Heart right ventricle (tissue), 16 donors: Measurements from ENCODE around the gene NHLH1. TPM values are rescaled to one million over a fixed set of nuclear protein-coding genes. Genes with fewer than 3 reads are reported as not detected.

Experiments
- ATAC-seq, 8 donors: fragments of 200-7000 bp; cut with Tn5 transposase; one replicate each; pipeline ENCODE4 v1.9.1; 2020; ENCODE audit warnings: mild to moderate bottlenecking in 8 of 8, moderate library complexity in 8 of 8, moderate number of reproducible peaks in 1 of 8
- DNase-seq, 2 donors: peaks; one replicate each; pipeline ENCODE4 v3.0.0-alpha.2; 2020
- H3K27ac ChIP-seq, 10 donors: fragments of 200-600 bp; sonication (generic) in 2 of 10; one replicate each; pipeline versions ENCODE4 v1.5.0 to v1.8.0; 2020 to 2022; ENCODE audit warnings: mild to moderate bottlenecking in 3 of 10
- H3K27me3 ChIP-seq, 7 donors: fragments of 200-600 bp; one replicate each; pipeline ENCODE4 v1.8.0; 2021 to 2022; ENCODE audit warnings: mild to moderate bottlenecking in 2 of 7
- H3K36me3 ChIP-seq, 9 donors: fragments of 200-600 bp; sonication (generic) in 1 of 9; one replicate each; pipeline versions ENCODE4 v1.5.0 to v1.8.0; 2020 to 2022; ENCODE audit warnings: mild to moderate bottlenecking in 2 of 9
- H3K4me1 ChIP-seq, 9 donors: fragments of 200-600 bp; sonication (generic) in 1 of 9; one replicate each; pipeline versions ENCODE4 v1.5.0 to v1.8.0; 2020 to 2022; ENCODE audit warnings: mild to moderate bottlenecking in 4 of 9
- H3K4me3 ChIP-seq, 10 donors: fragments of 200-600 bp; sonication (generic) in 2 of 10; one replicate each; pipeline versions ENCODE4 v1.5.0 to v1.8.0; 2020 to 2022; ENCODE audit warnings: mild to moderate bottlenecking in 7 of 10, moderate library complexity in 2 of 10
- H3K9me3 ChIP-seq, 11 donors: fragments of 200-600 bp in 10 of 11; sonication (generic) in 2 of 11; one replicate each; pipeline versions ENCODE4 v1.5.0 to v1.8.0; 2013 to 2022; ENCODE audit warnings: mild to moderate bottlenecking in 2 of 11, control low read depth in 1 of 11, moderate library complexity in 1 of 11
- WGBS, 2 donors: extraction: QIAGEN DNeasy Blood & Tissue Kit; methylation state at CpG; one replicate each; pipeline ENCODE4 v1.1.7; 2013; ENCODE audit warnings: inconsistent platforms in 1 of 2; 5-methylcytosine and 5-hydroxymethylcytosine counted together
- intact Hi-C, 10 donors: fragments of 100-400 bp; cut with DNase I; formaldehyde crosslinking; loops; one replicate each; pipeline versions ENCODE4 v1.11.1 to v1.14.2; 2022
- polyA plus RNA-seq, 2 donors: library from polyadenylated mRNA; stranded (reverse); fragments of 200-250 nt; gene quantifications; one replicate each; pipeline ENCODE4 v1.2.3, GENCODE V29; 2013
- total RNA-seq, 10 donors: library from RNA; stranded (reverse); fragmentation: NEBNext Ultra II Directional in 3 of 10; extraction: Animal tissue kit (Norgen Biotek cat#: 25700) in 3 of 10; gene quantifications; one replicate each; pipeline versions ENCODE4 v1.2.1 to v1.2.4, GENCODE V29; 2021 to 2023
- TF ChIP-seq, protein P1 (sequence below), 9 donors: fragments of 200-600 bp; sonication (generic) in 2 of 9; IDR thresholded peaks; one replicate each; pipeline versions ENCODE4 v1.5.0 to v1.8.0; 2021 to 2022; ENCODE audit warnings: antibody characterized with exemption in 9 of 9, mild to moderate bottlenecking in 5 of 9, moderate library complexity in 1 of 9
- donor health status: Arrhythmogenic right ventricular cardiomyopathy.
- donor health status: ischemic (EF 13 %, LVEDD 7.1; RV severe dilation, severe dysfunction).
- donor health status: healthy with polysubstance abuse.
- donor health status: DM: no; HTN: yes; CAD: no.
- donor health status: DM: no; HTN: no; CAD: no.
- donor health status: ischemic (EF 25% LVEDD 6.9; RV normal size, moderate dysfunction).
- donor health status: ischemic (EF 25% LVEDD 5.7; RV mildly dilated, moderate dysfunction).
- donor health status: healthy.
- donor health status: DM: yes; HTN: yes; CAD: no.
- donor health status: Ischemic cardiomyopathy.
- donor health status: ischemic (EF 35%, LVEDD 5.7; RV mildly dilated, moderate dysfunction).
- donor health status: nonischemic (EF 11% LVEDD 7.7; RV severe dilation, severe dysfunction).
- donor health status: DM: yes; HTN: yes; CAD: no.
- donor health status: PGD.
- donor health status: ischemic (EF 29% LVEDD 5.4; RV normal size, mild dysfunction).
- donor health status: nonischemic (EF 23%, LVEDD 6.1; RV moderate dilation, normal function).

The NHLH1 gene
- total and polyA plus RNA-seq, 12 donors = 0.06 to 0.12 (median 0.09) TPM; not detected in 9

GRCh38 chr1:160404094-160404493 is 37.2 kb downstream of the NHLH1 start:
- Histone ChIP-seq H3K4me3 (no peak overlapping the region), H3K27me3 (peaks cover 0 to 30% (median 0%) of the 10 kb centered on the region in 7 donors), H3K4me1 (peaks cover 4 to 43% (median 30%) of the 10 kb centered on the region in 9 donors), H3K27ac (no peak overlapping the region), H3K36me3 (no peaks in the 10 kb centered on the region), H3K9me3 (no peaks in the 10 kb centered on the region)
- ATAC-seq = no peak
- DNase-seq = no peak
- TF ChIP-seq, protein P1, sequence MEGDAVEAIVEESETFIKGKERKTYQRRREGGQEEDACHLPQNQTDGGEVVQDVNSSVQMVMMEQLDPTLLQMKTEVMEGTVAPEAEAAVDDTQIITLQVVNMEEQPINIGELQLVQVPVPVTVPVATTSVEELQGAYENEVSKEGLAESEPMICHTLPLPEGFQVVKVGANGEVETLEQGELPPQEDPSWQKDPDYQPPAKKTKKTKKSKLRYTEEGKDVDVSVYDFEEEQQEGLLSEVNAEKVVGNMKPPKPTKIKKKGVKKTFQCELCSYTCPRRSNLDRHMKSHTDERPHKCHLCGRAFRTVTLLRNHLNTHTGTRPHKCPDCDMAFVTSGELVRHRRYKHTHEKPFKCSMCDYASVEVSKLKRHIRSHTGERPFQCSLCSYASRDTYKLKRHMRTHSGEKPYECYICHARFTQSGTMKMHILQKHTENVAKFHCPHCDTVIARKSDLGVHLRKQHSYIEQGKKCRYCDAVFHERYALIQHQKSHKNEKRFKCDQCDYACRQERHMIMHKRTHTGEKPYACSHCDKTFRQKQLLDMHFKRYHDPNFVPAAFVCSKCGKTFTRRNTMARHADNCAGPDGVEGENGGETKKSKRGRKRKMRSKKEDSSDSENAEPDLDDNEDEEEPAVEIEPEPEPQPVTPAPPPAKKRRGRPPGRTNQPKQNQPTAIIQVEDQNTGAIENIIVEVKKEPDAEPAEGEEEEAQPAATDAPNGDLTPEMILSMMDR (IDR thresholded peaks at IDR 0.05) = no peak
- WGBS, 2 donors = 92% methylated on average over 3 of the region's 3 CpGs
- intact Hi-C loops = no loop called here

GRCh38 chr1:160405331-160405877 is 38.5 kb downstream of the NHLH1 start:
- no peaks in the 10 kb centered on the region for H3K9me3 ChIP-seq
- no peak for ATAC-seq
- H3K27me3 ChIP-seq = peaks cover 0 to 17% (median 0%) of the 10 kb centered on the region in 7 donors
- no peaks in the 10 kb centered on the region for H3K36me3 ChIP-seq
- no peak overlapping the region for H3K4me3 ChIP-seq
- 72 to 76% methylated on average over 2 of the region's 2 CpGs for WGBS, 2 donors
- no peak overlapping the region for H3K27ac ChIP-seq
- TF ChIP-seq, protein P1 (IDR thresholded peaks at IDR 0.05) = no peak
- H3K4me1 ChIP-seq = peaks cover 4 to 39% (median 27%) of the 10 kb centered on the region in 9 donors
- DNase-seq = no peak
- intact Hi-C loops = no loop called here

GRCh38 chr1:160406131-160406968 is 39.5 kb downstream of the NHLH1 start:
- peaks cover 0 to 8% (median 0%) of the 10 kb centered on the region in 7 donors for H3K27me3 ChIP-seq
- TF ChIP-seq, protein P1 (IDR thresholded peaks at IDR 0.05) = no peak
- H3K27ac ChIP-seq = no peak overlapping the region
- H3K4me1 ChIP-seq = peaks cover 4 to 32% (median 19%) of the 10 kb centered on the region in 9 donors
- no peak for DNase-seq
- no peaks in the 10 kb centered on the region for H3K9me3 ChIP-seq
- intact Hi-C loops = no loop called here
- 93 to 94% methylated on average over 15 of the region's 15 CpGs for WGBS, 2 donors
- H3K4me3 ChIP-seq = no peak overlapping the region
- no peaks in the 10 kb centered on the region for H3K36me3 ChIP-seq
- no peak for ATAC-seq

DNA sequence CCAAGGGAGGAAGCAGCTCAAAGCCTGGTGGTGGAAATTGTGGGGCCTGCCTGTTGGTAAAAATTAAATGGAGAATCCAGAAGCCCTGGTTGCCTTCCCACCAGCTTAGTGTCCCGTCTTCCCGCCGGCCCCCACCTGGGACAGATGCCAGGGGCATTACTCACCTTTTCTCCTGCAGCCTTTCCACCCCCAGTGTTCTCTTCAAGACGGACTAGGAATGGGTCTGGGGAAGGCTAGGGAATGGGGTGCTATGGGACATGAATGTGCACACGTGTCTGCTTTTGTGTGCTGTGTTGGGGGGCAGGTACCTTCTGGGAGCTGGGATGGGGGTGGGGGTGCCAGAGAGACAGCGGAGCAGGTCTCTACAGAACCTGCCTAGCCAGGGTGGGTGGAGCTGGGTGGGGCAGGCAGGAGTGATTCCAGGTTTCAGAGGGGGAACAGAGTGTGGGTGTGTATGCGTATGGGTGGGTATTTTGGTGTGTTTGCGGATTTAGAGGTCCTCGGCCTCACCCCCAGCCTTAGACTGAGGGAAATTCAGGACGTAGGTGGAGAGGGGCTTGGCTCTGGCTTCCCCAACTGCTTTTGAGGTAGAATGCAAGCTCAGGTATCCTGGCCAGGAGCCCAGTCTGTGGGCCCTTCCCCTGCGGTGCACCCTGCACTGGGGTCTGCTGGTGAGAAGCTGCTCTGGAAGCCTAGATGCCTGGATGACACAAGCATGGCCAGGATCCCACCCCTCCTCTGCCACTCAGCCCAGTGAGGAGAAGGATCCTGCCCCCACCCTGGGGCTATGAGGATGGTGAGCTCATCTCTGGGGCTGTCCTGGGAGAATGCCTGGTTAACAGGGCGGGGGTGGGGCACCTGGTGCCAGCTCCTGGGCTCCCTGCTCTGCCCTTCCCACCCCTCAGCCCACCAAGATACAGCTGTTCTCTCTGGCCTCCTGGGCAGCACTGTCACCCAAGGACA is 41.2 kb downstream of the NHLH1 start:
- DNase-seq (no peak), ATAC-seq (no peak)
- WGBS, 2 donors = 94 to 95% methylated on average over 12 of the region's 12 CpGs
- intact Hi-C loops = no loop called here
- no peak overlapping the region for H3K4me3 ChIP-seq
- peaks cover 0 to 16% (median 7%) of the 10 kb centered on the region in 9 donors for H3K4me1 ChIP-seq
- H3K27ac ChIP-seq = no peak overlapping the region
- TF ChIP-seq, protein P1 (IDR thresholded peaks at IDR 0.05) = no peak
- no peaks in the 10 kb centered on the region for H3K27me3 ChIP-seq
- no peaks in the 10 kb centered on the region for H3K9me3 ChIP-seq
- H3K36me3 ChIP-seq = no peaks in the 10 kb centered on the region
